HEK293 (cell line): Measurements from ENCODE around the gene EVC.

Experiments used
- CTCF ChIA-PET: fragments of 350-600 bp; formaldehyde crosslinking; extraction: SDS; loops from one replicate; lab custom pipeline; 2021; ENCODE audit warnings: antibody characterized with exemption; lab: Yijun Ruan, JAX
- POLR2A ChIA-PET: fragments of 300-600 bp; formaldehyde crosslinking; extraction: SDS; loops from one replicate; lab custom pipeline; 2020; ENCODE audit warnings: antibody characterized with exemption, inconsistent platforms; lab: Yijun Ruan, JAX
- H3K27ac ChIP-seq: fragments of 200-500 bp; sonication (Bioruptor generic); 2 replicates; pipeline ENCODE4 v1.5.1; 2014; ENCODE audit warnings: low read depth, low read length, control low read depth, inconsistent platforms; ENCODE audit errors: extremely low read depth
- H3K36me3 ChIP-seq, 2 experiments: fragments of 200-500 bp in 1 of 2; sonication (Bioruptor generic) in 1 of 2; 1 replicate in 1 of 2; 2 replicates in 1 of 2; pipeline ENCODE4 v1.5.1; 2014 to 2017; ENCODE audit warnings: inconsistent platforms in 2 of 2, low read length in 2 of 2; ENCODE audit not compliant: control insufficient read depth in 2 of 2, insufficient read depth in 1 of 2
- H3K4me1 ChIP-seq: fragments of 200-500 bp; sonication (Bioruptor generic); 2 replicates; pipeline ENCODE4 v1.5.1; 2014; ENCODE audit warnings: mild to moderate bottlenecking, low read length, inconsistent platforms; ENCODE audit not compliant: control insufficient read depth, insufficient read depth
- H3K4me3 ChIP-seq: 2 replicates; pipeline ENCODE4 v1.5.1; 2011; ENCODE audit warnings: low read depth, mild to moderate bottlenecking, control low read depth, low read length, moderate library complexity
- H3K9me3 ChIP-seq: fragments of 200-500 bp; sonication (Bioruptor generic); 2 replicates; pipeline ENCODE4 v1.5.1; 2014; ENCODE audit warnings: low read depth, low read length, inconsistent platforms; ENCODE audit not compliant: control insufficient read depth, insufficient read depth
- HOXC10 ChIP-seq: sonication (generic); formaldehyde crosslinking; IDR thresholded peaks from 2 replicates; pipeline ENCODE4 v1.8.1; 2023; ENCODE audit warnings: mild to moderate bottlenecking, missing genetic modification reagents
- HOXD13 ChIP-seq: sonication (generic); formaldehyde crosslinking; IDR thresholded peaks from 2 replicates; pipeline ENCODE4 v1.8.0; 2022; ENCODE audit warnings: missing genetic modification reagents, borderline replicate concordance
- IKZF3 ChIP-seq: fragments of 450-650 bp; IDR thresholded peaks from 2 replicates; pipeline ENCODE4 v1.5.0; 2018; ENCODE audit warnings: missing biosample characterization, mild to moderate bottlenecking, missing genetic modification characterization, moderate library complexity
- KLF7 ChIP-seq: fragments of 450-650 bp; formaldehyde crosslinking; IDR thresholded peaks from 2 replicates; pipeline ENCODE4 v1.5.1; 2016; ENCODE audit warnings: missing biosample characterization, missing genetic modification characterization, borderline replicate concordance
- KLF8 ChIP-seq: fragments of 450-650 bp; formaldehyde crosslinking; IDR thresholded peaks from 2 replicates; pipeline ENCODE4 v1.5.1; 2016; ENCODE audit warnings: missing biosample characterization, missing genetic modification characterization
- RBAK ChIP-seq: fragments of 450-650 bp; formaldehyde crosslinking; IDR thresholded peaks from 2 replicates; pipeline ENCODE4 v1.5.1; 2016; ENCODE audit warnings: missing biosample characterization, missing genetic modification characterization
- REPIN1 ChIP-seq: fragments of 450-650 bp; formaldehyde crosslinking; IDR thresholded peaks from 2 replicates; pipeline ENCODE4 v1.5.1; 2017; ENCODE audit warnings: missing biosample characterization, missing genetic modification characterization, low read depth
- SALL2 ChIP-seq: fragments of 450-650 bp; formaldehyde crosslinking; IDR thresholded peaks from 2 replicates; pipeline ENCODE4 v1.5.0; 2017; ENCODE audit warnings: missing biosample characterization, mild to moderate bottlenecking, missing genetic modification characterization, borderline replicate concordance
- ZFP69B ChIP-seq: fragments of 450-650 bp; formaldehyde crosslinking; IDR thresholded peaks from 2 replicates; pipeline ENCODE4 v1.5.1; 2016; ENCODE audit warnings: missing biosample characterization, missing genetic modification characterization
- ZNF140 ChIP-seq: fragments of 450-650 bp; formaldehyde crosslinking; IDR thresholded peaks from 2 replicates; pipeline ENCODE4 v1.5.1; 2016; ENCODE audit warnings: missing biosample characterization, missing genetic modification characterization
- ZNF146 ChIP-seq: fragments of 450-650 bp; formaldehyde crosslinking; IDR thresholded peaks from 2 replicates; pipeline ENCODE4 v1.5.1; 2016; ENCODE audit warnings: missing biosample characterization, missing genetic modification characterization
- ZNF174 ChIP-seq: fragments of 450-650 bp; formaldehyde crosslinking; IDR thresholded peaks from 2 replicates; pipeline ENCODE4 v1.5.0; 2017; ENCODE audit warnings: missing biosample characterization, mild to moderate bottlenecking, missing genetic modification characterization
- ZNF2 ChIP-seq: fragments of 450-650 bp; formaldehyde crosslinking; IDR thresholded peaks from 2 replicates; pipeline ENCODE4 v1.5.1; 2016; ENCODE audit warnings: missing biosample characterization, missing genetic modification characterization
- ZNF23 ChIP-seq: fragments of 450-650 bp; formaldehyde crosslinking; IDR thresholded peaks from 2 replicates; pipeline ENCODE4 v1.5.1; 2016; ENCODE audit warnings: missing biosample characterization, missing genetic modification characterization, borderline replicate concordance
- ZNF248 ChIP-seq: fragments of 450-650 bp; formaldehyde crosslinking; IDR thresholded peaks from 2 replicates; pipeline ENCODE4 v1.5.1; 2017; ENCODE audit warnings: missing biosample characterization, missing genetic modification characterization
- ZNF292 ChIP-seq: fragments of 450-650 bp; formaldehyde crosslinking; IDR thresholded peaks from 2 replicates; pipeline ENCODE4 v1.5.1; 2016; ENCODE audit warnings: low read depth, missing biosample characterization, missing genetic modification characterization, borderline replicate concordance
- ZNF354C ChIP-seq: fragments of 450-650 bp; formaldehyde crosslinking; IDR thresholded peaks from 2 replicates; pipeline ENCODE4 v1.5.1; 2016; ENCODE audit warnings: missing biosample characterization, missing genetic modification characterization, low read depth, borderline replicate concordance
- ZNF37A ChIP-seq: fragments of 450-650 bp; IDR thresholded peaks from 2 replicates; pipeline ENCODE4 v1.5.1; 2018; ENCODE audit warnings: missing biosample characterization, missing genetic modification characterization
- ZNF473 ChIP-seq: fragments of 450-650 bp; formaldehyde crosslinking; IDR thresholded peaks from 2 replicates; pipeline ENCODE4 v1.5.1; 2017; ENCODE audit warnings: missing biosample characterization, missing genetic modification characterization
- ZNF623 ChIP-seq: fragments of 450-650 bp; formaldehyde crosslinking; IDR thresholded peaks from 2 replicates; pipeline ENCODE4 v1.5.1; 2016; ENCODE audit warnings: missing biosample characterization, missing genetic modification characterization
- ZNF658 ChIP-seq: fragments of 450-650 bp; formaldehyde crosslinking; IDR thresholded peaks from 2 replicates; pipeline ENCODE4; 2016; ENCODE audit warnings: missing biosample characterization, missing genetic modification characterization
- ZNF660 ChIP-seq: fragments of 450-650 bp; IDR thresholded peaks from 2 replicates; pipeline ENCODE4 v1.5.1; 2018; ENCODE audit warnings: missing biosample characterization, mild to moderate bottlenecking, missing genetic modification characterization
- ZNF768 ChIP-seq: fragments of 450-650 bp; formaldehyde crosslinking; IDR thresholded peaks from 2 replicates; pipeline ENCODE4 v1.5.1; 2018; ENCODE audit warnings: missing biosample characterization, mild to moderate bottlenecking, missing genetic modification characterization
- ZXDB ChIP-seq: fragments of 450-650 bp; formaldehyde crosslinking; IDR thresholded peaks from 2 replicates; pipeline ENCODE4 v1.5.1; 2016; ENCODE audit warnings: missing biosample characterization, missing genetic modification characterization
- TF ChIP-seq, protein P1 (sequence below): fragments of 450-650 bp; formaldehyde crosslinking; IDR thresholded peaks from 2 replicates; pipeline ENCODE4 v1.5.1; 2017; ENCODE audit warnings: missing biosample characterization, mild to moderate bottlenecking, missing genetic modification characterization, moderate library complexity
- TF ChIP-seq, protein P2 (sequence below): fragments of 450-650 bp; formaldehyde crosslinking; IDR thresholded peaks from 2 replicates; pipeline ENCODE4 v1.5.1; 2016; ENCODE audit warnings: missing biosample characterization, missing genetic modification characterization, borderline replicate concordance
- TF ChIP-seq, protein P3 (sequence below): IDR thresholded peaks from 2 replicates; pipeline ENCODE4 v1.6.1; 2011; ENCODE audit warnings: mild to moderate bottlenecking, low read depth, low read length, borderline replicate concordance

Gene EVC

DNA sequence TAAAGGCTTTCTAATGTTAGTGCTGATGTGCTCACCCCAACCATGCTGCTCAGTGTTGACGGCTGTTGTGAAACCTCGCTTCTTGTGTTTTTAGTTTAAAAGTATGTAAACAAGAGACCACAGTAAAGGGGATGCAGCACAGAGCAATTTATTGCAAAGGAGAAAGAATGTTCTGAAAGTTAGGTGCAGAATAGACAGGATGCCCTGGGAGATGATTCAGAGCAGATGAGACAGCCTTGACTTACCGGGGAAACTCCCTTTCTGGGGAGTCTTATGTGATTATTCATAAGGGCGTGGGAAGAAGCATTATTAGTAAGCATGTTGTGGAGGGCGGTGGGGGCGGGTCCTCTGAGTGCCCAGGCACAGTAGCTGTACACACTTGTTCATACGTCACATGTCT lies 47.7 kb downstream of the EVC start:
- POLR2A ChIA-PET: no interaction called here
- Histone ChIP-seq H3K4me3 (no peak overlapping the region), H3K4me1 (no peaks in the 10 kb centered on the region), H3K9me3 (no peaks in the 10 kb centered on the region), H3K27ac (no peak overlapping the region), H3K36me3 (peaks cover 0 to 58% of the 10 kb centered on the region in 2 experiments; a peak in 1 of 3 replicates)
- no peak for TF ChIP-seq HOXC10
- no peak for TF ChIP-seq KLF8
- TF ChIP-seq, protein P1, sequence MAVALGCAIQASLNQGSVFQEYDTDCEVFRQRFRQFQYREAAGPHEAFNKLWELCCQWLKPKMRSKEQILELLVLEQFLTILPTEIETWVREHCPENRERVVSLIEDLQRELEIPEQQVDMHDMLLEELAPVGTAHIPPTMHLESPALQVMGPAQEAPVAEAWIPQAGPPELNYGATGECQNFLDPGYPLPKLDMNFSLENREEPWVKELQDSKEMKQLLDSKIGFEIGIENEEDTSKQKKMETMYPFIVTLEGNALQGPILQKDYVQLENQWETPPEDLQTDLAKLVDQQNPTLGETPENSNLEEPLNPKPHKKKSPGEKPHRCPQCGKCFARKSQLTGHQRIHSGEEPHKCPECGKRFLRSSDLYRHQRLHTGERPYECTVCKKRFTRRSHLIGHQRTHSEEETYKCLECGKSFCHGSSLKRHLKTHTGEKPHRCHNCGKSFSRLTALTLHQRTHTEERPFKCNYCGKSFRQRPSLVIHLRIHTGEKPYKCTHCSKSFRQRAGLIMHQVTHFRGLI (tag by site-specific recombination): no peak
- TF ChIP-seq ZNF768 (tag by site-specific recombination): no peak
- no peak for TF ChIP-seq ZNF658
- no peak for TF ChIP-seq ZNF174 (tag by site-specific recombination)
- no peak for TF ChIP-seq ZNF473
- TF ChIP-seq HOXD13: no peak
- TF ChIP-seq ZNF140 (tag by site-specific recombination): no peak
- no peak for TF ChIP-seq ZXDB (tag by site-specific recombination)
- no peak for TF ChIP-seq ZNF623 (tag by site-specific recombination)
- no peak for TF ChIP-seq IKZF3 (tag by site-specific recombination)
- no peak for TF ChIP-seq ZNF292 (tag by site-specific recombination)
- no peak for TF ChIP-seq ZNF354C (tag by site-specific recombination)
- no peak for TF ChIP-seq RBAK (tag by site-specific recombination)
- no peak for TF ChIP-seq ZNF23
- no peak for TF ChIP-seq KLF7 (tag by site-specific recombination)
- TF ChIP-seq, protein P2, sequence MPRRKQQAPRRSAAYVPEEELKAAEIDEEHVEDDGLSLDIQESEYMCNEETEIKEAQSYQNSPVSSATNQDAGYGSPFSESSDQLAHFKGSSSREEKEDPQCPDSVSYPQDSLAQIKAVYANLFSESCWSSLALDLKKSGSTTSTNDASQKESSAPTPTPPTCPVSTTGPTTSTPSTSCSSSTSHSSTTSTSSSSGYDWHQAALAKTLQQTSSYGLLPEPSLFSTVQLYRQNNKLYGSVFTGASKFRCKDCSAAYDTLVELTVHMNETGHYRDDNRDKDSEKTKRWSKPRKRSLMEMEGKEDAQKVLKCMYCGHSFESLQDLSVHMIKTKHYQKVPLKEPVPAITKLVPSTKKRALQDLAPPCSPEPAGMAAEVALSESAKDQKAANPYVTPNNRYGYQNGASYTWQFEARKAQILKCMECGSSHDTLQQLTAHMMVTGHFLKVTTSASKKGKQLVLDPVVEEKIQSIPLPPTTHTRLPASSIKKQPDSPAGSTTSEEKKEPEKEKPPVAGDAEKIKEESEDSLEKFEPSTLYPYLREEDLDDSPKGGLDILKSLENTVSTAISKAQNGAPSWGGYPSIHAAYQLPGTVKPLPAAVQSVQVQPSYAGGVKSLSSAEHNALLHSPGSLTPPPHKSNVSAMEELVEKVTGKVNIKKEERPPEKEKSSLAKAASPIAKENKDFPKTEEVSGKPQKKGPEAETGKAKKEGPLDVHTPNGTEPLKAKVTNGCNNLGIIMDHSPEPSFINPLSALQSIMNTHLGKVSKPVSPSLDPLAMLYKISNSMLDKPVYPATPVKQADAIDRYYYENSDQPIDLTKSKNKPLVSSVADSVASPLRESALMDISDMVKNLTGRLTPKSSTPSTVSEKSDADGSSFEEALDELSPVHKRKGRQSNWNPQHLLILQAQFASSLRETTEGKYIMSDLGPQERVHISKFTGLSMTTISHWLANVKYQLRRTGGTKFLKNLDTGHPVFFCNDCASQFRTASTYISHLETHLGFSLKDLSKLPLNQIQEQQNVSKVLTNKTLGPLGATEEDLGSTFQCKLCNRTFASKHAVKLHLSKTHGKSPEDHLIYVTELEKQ: no peak
- CTCF ChIA-PET: no interaction called here

DNA sequence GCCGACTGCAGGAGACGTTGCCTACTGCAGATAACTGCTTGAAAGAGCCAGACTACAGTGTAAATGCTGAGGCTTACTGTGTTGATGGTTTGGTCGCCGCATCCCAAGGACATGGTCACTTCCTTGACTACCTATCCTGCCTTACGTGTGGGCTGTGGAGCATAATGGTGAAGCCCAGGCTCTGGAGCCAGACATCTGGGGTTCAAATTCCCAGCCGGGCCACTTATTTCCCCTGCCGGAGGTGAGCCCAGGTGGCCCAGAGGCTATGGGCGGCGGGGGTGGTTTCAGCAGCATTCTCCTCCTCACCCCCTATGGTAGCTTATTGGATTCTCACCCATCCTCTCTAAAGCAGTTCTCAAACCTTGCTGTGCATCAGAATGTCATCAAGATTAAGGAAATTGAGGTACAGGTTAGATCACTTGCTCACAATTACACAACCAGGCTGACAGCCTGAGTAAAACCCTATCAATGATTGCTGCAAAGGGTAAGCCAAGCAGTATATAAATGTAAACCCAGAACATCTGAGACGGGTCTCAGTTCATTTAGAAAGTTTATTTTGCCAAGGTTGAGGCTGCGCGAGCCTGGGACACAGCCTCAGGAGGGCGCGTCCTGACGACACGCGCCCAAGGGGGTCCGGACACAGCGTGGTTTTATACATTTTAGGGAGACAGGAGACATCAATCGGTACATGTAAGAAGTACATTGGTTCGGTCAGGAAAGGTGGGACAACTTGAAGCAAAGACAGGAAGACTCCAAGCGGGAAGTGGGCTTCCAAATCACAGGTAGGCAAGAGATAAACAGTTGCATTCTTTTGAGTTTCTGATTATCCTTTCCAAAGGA lies 48.5 kb downstream of the EVC start:
- Histone ChIP-seq H3K4me3 (no peak overlapping the region), H3K4me1 (no peaks in the 10 kb centered on the region), H3K9me3 (no peaks in the 10 kb centered on the region), H3K27ac (no peak overlapping the region), H3K36me3 (peaks cover 0 to 51% of the 10 kb centered on the region in 2 experiments; a peak in 1 of 3 replicates)
- CTCF ChIA-PET: no interaction called here
- POLR2A ChIA-PET: no interaction called here
- TF ChIP-seq ZFP69B (no peak), REPIN1 (tag by site-specific recombination) (no peak), ZNF146 (tag by site-specific recombination) (no peak), ZNF2 (tag by site-specific recombination) (no peak), ZNF37A (tag by site-specific recombination) (no peak), ZNF660 (tag by site-specific recombination) (no peak), SALL2 (tag by site-specific recombination) (no peak), ZNF473 (no peak), ZNF248 (tag by site-specific recombination) (no peak)
- TF ChIP-seq, protein P2: no peak
- TF ChIP-seq, protein P3, sequence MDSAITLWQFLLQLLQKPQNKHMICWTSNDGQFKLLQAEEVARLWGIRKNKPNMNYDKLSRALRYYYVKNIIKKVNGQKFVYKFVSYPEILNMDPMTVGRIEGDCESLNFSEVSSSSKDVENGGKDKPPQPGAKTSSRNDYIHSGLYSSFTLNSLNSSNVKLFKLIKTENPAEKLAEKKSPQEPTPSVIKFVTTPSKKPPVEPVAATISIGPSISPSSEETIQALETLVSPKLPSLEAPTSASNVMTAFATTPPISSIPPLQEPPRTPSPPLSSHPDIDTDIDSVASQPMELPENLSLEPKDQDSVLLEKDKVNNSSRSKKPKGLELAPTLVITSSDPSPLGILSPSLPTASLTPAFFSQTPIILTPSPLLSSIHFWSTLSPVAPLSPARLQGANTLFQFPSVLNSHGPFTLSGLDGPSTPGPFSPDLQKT: no peak
